NCI-H748 treated with DMSO at 0.1 percent for 48 hours (cell line): ENCODE results near the gene OGFOD2.
"Not testable (repeated sequence)": the region's sequence is repeated elsewhere in the genome, so short reads cannot be mapped to it uniquely, and the experiment has no call there.

Experiments
- DNase-seq: peaks from one replicate; lab custom pipeline; 2025; lab: John Stamatoyannopoulos, UW

The OGFOD2 gene

GRCh38 chr12:122974892-122975789 lies at the start of gene OGFOD2:
OGFOD2 (plus strand) TSS chr12:122975244; CDS start chr12:122975252, 8 bp downstream.
- DNase-seq: peak; percentile 84

DNA sequence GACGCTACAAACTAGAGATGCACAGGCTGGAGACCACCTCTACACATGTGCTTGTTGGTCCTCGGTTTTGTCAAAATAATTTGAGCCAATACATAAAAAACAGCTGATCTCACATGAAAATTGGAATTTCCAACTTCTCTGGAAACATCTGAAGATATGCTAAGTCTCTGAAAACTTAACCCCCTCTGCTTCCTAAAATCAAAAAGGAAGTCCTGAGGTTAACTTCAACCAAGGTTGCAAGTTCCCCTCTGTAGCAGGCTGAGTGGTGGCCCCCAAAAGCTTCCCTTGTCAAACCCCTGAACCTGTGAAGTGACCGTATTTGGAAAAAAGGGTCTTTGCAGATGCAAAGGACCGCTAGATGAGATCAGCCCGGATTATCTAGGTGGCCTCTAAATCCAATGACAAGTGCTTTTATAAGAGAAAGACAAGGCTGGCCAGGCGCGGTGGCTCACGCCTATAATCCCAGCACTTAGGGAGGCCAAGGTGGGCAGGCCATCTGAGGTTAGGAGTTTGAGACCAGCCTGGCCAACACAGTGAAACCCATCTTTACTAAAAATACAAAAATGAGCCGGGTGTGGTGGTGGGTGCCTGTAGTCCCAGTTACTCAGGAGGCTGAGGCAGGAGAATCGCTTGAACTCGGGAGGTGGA lies 47.2 kb upstream of the OGFOD2 start:
- DNase-seq: no peak

DNA sequence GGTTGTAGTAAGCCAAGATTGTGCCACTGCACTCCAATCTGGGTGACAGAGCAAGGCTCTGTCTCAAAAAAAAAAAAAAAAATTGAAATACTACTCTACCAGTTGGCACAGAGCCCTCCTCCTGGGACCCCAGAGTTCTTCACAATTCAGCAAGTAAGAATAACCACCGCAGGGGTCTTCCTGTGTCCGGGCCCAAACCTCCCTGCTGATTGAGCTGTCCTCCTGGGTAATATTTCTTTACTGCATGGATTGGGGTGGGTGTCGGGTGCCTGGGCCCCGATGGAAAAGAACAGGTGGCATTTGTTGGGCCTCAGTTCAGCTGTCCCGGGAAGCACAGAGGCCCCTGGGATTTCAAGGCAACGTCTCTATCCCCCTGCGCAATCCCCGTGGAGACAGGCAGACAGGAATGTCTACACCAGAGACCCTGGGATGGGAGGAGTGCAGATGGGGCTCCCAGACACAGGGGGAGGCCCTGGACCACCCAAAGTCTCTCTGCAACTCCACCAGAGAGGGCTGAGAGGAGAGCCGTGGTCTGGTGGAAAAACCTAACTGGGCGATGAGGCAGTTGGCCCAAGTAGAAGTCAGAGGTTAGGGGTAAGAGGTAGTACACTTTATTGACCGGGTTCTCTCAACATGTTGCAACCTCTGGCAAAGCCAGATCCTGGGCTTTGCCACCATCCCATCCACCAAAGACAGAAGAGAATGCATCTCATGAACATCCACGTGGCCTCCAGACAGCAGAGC lies 46.5 kb upstream of the OGFOD2 start:
- no peak for DNase-seq

DNA sequence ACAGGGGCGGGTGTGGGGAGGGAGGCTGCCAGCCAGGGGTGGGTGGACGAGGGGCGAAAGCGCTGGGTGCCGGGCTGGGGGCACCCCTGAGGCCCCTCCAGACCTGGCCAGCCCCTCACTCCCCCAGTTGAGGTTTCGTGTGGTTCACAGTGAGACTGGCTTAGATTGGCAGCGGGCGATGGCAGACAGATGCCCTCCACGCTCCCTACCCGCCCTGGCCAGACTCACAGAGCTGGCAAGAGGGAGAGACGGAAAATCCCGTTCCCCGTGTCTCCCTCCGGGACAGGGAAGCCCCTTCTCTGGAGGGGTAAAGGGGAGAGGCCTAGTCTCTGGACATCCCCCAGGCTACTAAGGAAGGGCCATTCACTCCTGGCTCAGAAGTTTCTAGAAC lies 45.9 kb upstream of the OGFOD2 start:
- no peak for DNase-seq

GRCh38 chr12:122929812-122930211 lies 45.2 kb upstream of the OGFOD2 start:
- DNase-seq: no peak

GRCh38 chr12:122932207-122932606 lies 42.8 kb upstream of the OGFOD2 start:
- DNase-seq: no peak

GRCh38 chr12:122934722-122935121 lies 40.3 kb upstream of the OGFOD2 start:
- DNase-seq: no peak

GRCh38 chr12:122935318-122935717 lies 39.7 kb upstream of the OGFOD2 start:
- DNase-seq: no peak

DNA sequence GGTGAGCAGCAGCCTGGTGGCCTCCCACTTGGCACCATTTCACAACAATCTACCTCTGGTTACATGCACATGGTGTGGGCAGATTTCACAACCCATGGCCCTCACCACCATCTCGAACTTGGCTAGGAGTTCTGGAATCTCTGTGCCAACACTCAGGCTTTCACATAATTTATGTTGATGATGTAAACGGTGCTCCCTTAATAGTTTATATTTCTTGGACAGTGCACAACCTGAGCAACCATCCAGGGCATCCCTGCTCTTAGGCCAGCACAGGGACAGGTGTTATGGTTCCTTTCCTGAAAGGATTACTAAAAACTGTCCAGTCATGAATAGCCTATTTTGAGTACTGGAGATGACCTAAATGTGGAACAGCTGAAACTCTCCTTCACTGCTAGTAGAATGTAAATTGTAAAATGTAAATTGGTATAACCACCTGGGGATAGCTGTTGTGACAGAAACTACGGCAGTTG lies 37.4 kb upstream of the OGFOD2 start:
- DNase-seq: no peak

DNA sequence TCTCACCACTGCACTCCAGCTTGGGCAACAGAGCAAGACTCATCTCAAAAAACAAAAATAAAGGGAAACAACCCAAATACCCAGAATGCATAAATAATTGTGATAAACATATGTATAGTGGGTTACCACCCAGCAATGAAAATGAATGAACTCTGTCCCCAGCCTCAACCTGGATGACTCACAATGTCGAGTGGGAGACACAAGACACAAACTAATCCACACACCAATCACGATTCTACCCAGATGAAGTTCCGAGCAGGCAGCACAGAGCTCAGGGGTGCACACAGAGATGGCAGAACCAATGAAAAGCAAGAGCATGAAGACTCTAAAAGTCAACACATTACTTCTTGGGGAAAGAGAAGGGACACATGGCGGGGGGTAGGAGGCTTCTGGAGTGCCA lies 35.9 kb upstream of the OGFOD2 start:
- DNase-seq: no peak

GRCh38 chr12:122941351-122941750 lies 33.7 kb upstream of the OGFOD2 start:
- DNase-seq: not testable (repeated sequence)

DNA sequence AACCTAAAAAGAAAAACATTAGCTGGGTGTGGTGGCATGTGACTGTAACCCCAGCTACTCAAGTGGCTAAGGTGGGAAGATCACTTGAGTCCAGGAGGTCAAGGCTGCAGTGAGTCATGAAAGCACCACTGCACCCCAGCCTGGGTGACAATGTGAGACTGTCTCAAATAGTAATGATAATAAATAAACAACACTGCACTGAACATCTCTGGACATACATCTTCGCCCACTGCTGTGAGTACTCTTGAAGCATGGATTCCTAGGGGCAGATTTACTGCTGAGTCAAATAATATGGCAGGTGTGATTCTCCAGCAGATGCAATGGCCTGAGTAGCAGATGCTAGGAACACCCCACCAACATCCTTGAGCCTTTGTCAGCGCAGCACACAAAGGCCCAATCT lies 32.4 kb upstream of the OGFOD2 start:
- DNase-seq: no peak

- DNase-seq: no peak
These were observed 31.8 kb upstream of the OGFOD2 start for GRCh38 chr12:122943196-122943595.

- no peak for DNase-seq
These were observed 30.1 kb upstream of the OGFOD2 start for GRCh38 chr12:122944605-122945592.

GRCh38 chr12:122946690-122947341 lies 28.2 kb upstream of the OGFOD2 start:
- DNase-seq: no peak

DNA sequence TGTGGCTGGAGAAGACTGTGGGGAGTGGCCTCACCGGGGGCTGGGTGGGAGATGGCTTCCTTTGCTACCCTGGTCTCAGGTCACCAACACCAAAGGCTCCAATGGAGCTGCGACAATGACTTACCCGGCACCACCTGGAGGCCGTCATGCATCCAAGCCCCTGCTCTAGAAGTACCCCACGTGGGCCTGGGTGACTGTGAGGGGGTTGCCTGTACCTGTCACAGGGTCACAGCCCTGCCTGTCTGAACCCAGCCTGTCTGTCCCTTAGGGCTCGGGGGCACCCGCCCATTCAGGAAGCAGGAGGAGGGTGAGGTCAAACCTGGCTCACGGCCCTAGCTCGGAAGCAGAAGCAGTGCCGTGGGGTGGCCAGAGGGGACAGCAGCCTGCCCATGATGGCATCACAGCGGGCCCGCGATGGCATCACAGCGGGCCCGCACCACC lies 27.7 kb upstream of the OGFOD2 start:
- DNase-seq: no peak

- DNase-seq: no peak
These were observed 26.4 kb upstream of the OGFOD2 start for GRCh38 chr12:122948605-122949004.

GRCh38 chr12:122949405-122949804 lies 25.6 kb upstream of the OGFOD2 start:
- no peak for DNase-seq

DNA sequence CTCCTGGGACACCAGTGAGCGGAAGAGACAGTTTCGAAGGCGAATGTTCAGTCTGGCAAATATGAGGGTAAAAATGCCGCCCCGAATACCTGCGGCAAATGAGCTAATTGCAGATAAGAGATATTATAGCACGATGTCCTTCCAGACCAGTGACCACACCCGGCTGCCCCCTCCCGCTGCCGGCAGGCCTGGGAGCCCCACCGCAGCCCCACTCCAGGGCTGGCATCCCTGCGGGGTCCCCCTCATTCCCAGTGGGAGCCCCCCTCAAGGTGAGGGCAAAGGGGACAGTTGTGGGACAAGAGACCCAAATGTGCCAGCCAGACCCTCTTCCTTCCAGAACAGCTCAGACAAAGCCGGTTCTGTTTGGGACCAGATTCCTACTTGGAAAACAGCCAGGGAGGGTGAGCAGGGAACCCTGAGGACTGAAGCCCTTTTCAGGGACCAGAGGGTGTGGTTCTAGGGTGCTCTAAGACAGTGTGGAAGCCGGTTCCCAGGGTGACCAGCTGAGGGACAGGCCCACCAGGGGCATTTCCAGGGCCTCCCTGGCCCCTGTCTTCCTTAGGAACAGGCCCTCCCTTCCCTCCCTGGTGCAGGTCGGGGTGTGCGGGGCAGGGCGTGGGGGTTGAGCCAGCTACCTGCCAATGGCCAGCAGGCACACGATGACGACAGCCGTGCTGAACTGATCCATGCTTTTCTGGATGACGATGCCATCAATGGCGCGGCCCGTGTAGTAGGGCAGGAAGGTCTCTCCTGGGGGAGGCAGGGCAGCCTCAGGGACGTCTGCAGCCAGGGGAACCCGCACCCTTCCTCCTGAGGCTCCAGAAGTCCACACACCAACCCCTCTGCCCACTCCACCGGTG lies 25.0 kb upstream of the OGFOD2 start:
- DNase-seq: no peak

DNA sequence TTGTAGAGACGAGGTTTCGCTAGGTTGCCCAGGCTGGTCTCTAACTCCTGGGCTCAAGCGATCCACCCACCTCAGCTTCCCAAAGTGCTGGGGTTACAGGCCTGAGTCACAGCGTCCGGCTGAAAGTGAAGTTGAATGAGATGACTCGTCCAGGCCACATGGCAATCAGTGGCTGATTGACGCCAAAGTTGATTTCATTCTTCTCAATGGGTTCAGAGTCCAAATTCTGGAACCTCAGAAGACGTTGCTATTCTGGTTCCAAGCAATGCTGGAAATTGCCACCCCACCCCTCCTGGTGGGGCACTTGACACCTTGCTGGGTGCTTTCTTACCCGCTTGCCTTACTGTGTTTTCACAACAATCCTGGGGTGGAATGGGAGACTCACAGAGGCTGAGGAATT lies 23.6 kb upstream of the OGFOD2 start:
- DNase-seq: no peak
